AG10803 (cell line): ENCODE measurements around the gene RFX8.

Experiments used
- DNase-seq: peaks from one replicate; pipeline ENCODE4 v3.0.0; 2010; ENCODE audit warnings: low read depth
- H3K4me3 ChIP-seq: 2 replicates; pipeline ENCODE4 v1.5.1; 2011; ENCODE audit warnings: mild to moderate bottlenecking, low read length, control low read depth
- CTCF ChIP-seq: conservative IDR thresholded peaks from 2 replicates; pipeline ENCODE4 v1.5.1; 2011; ENCODE audit warnings: mild to moderate bottlenecking, low read length, control low read depth, inconsistent platforms

Gene RFX8

DNA sequence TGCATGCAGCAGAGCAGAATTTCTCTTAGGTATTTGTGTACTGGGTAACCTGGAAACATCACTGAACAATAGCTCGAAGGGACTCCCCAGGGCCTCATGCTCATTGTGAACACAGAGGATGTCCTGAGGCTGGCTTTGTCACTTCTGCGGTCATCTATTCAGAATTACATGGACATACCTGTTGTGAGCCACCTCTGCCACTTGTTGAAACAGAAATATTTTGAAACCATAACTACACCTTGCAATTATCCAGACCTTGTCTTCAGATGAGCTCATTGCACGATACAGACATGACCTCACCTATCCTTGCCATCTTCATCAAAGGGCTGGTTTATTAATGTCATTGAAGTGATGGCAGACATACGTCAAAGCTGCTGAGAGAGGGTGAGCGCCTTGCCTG lies 64.2 kb downstream of the RFX8 start:
- no peak for TF ChIP-seq CTCF
- H3K4me3 ChIP-seq, result no peak overlapping the region
- no peak for DNase-seq

- H3K4me3 ChIP-seq, result no peak overlapping the region
- no peak for DNase-seq
- TF ChIP-seq CTCF, result no peak
These were observed 64.8 kb downstream of the RFX8 start for GRCh38 chr2:101410114-101410513.

- no peak overlapping the region for H3K4me3 ChIP-seq
- TF ChIP-seq CTCF, result no peak
- no peak for DNase-seq
These were observed 65.2 kb downstream of the RFX8 start for GRCh38 chr2:101409699-101410098.

DNA sequence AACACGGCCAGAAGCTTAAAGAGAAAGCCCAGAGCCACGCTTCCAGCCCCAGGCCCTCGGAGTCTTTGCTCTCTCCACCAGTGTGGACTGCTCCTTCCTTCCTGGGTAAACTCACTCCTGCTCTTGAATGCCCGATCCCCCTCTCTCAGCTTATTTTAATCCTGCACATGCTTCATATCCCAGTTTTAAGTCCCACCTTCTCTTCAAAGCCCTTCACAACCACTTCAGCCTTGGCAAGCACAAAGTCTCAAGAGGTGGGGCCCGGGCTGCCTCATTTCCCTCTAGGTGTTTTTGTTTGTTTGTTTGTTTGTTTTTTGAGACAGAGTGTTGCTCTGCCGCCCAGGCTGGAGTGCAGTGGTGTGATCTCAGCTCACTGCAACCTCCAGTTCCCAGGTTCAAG lies 66.0 kb downstream of the RFX8 start:
- TF ChIP-seq CTCF, result no peak
- no peak for DNase-seq
- no peak overlapping the region for H3K4me3 ChIP-seq

DNA sequence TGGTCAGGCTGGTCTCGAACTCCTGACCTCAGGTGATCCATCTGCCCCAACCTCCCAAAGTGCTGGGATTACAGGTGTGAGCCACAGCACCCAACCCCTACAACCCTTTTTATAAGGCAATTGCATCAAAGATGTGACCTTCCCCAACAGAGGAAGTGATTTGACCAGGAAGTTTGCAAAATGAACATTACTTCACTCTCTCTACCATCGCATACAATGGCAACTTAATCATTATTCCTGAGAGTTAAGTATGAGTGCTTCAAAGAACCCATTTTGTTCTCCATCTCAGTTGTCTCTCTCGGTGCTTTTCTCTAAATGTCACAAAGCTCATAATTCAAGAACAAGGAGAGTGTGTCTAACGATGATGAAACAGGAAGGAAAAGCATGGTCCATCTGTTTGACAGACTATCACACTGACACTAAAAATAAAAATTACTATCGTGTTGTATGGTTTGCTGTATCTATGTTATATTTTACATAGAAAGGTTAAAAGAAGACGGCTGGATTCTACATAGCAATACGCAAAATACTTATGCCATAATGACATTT lies 69.5 kb downstream of the RFX8 start:
- TF ChIP-seq CTCF, result no peak
- no peak overlapping the region for H3K4me3 ChIP-seq

DNA sequence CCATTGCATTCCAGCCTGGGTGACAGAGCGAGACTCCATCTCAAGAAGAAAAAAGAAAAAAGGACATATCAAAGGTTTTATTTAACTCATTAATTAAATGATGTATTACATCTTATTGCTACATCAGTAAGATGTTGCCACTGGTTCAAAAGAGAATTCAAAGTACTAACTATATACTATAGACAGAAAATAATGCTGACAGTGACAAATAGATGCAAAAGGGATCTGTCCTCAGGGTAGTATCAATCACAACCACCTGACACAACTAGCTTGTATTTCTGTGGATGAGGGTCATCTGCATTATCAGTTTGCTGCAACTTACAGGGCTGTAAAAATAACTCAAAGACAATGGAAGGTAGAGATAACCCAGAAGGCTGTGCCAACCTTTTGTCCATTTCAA lies 71.2 kb downstream of the RFX8 start:
- H3K4me3 ChIP-seq, result no peak overlapping the region
- DNase-seq, result no peak
- TF ChIP-seq CTCF, result no peak

More for the DNA sequence above, 69.5 kb downstream of the RFX8 start:
- DNase-seq, result no peak

DNA sequence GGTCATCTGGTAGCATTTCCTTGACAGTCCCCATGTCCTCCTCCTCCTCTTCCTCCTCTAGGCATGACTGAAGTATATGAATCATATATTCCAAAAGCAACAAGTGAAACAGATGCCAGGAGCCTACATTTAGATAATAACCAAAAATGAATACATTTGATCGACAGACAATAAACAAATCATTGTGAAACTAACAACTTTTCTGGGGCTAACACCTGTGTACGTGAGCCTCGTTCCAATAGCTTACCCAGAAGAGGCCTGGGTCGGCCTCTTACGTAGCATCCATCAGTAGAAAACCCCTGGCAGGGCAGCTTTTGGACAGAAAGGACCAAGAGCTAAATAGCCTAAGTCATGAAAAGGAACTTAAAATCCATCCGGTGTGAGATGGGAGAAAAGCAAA lies 72.3 kb downstream of the RFX8 start:
- TF ChIP-seq CTCF, result no peak
- no peak for DNase-seq
- no peak overlapping the region for H3K4me3 ChIP-seq
